T-helper 1 cell treated with Interleukin-12 subunit alpha and Interleukin-12 subunit beta and Interleukin-4 antibody, amounts not matched to agents 30 ng/mL and 1 ng/mL, for 36 hours (primary cell): ENCODE results near the gene LUC7L. TPM values are rescaled to one million over a fixed set of nuclear protein-coding genes. Genes with fewer than 3 reads are reported as not detected.
"Not testable (repeated sequence)": the region's sequence is repeated elsewhere in the genome, so short reads cannot be mapped to it uniquely, and the experiment has no call there.

Experiments used
- intact Hi-C: fragments of 100-400 bp; cut with micrococcal nuclease; formaldehyde crosslinking; loops from one replicate; pipeline ENCODE4 v1.15.1; 2024
- total RNA-seq: library from RNA; stranded (reverse); gene quantifications from 2 replicates; pipeline ENCODE4 v1.2.3, GENCODE V29; 2022

The LUC7L gene
- 61.5 and 69.6 TPM in 2 replicates for total RNA-seq

- intact Hi-C loops: loop anchor here (1.0 kb wide), 3 partner anchors 124 to 176 kb away; partner anchors contain the start of genes MRPL28, POLR3K and SNRNP25
These were observed at the start of gene LUC7L for GRCh38 chr16:228852-229730. TSS of gene LUC7L (minus strand) at chr16:229449. CDS start at chr16:229339, 110 bp downstream.

- intact Hi-C loops: loop anchor here (2.0 kb wide), 2 partner anchors 44 to 74 kb away; partner anchors contain the start of genes AXIN1 and FAM234A
These were observed 49.7 kb upstream of the LUC7L start for GRCh38 chr16:278863-279366.

- intact Hi-C loops: loop anchor here (1.0 kb wide), 1 partner anchor 10 kb away; no protein-coding TSS in a partner anchor
These were observed 47.3 kb upstream of the LUC7L start for GRCh38 chr16:276426-277077.

GRCh38 chr16:275786-276232, 46.6 kb upstream of the LUC7L start, which contains the start of gene RGS11:
TSS of gene RGS11 (minus strand) at chr16:275944. CDS start at chr16:275911, 33 bp downstream.
- intact Hi-C loops: loop anchor here (1.0 kb wide), 1 partner anchor 10 kb away; no protein-coding TSS in a partner anchor

- intact Hi-C loops: no loop called here
These were observed 45.9 kb upstream of the LUC7L start for GRCh38 chr16:275041-275641.

- intact Hi-C loops: no loop called here
These were observed 44.5 kb upstream of the LUC7L start for GRCh38 chr16:273547-274421.

GRCh38 chr16:272633-273546, 43.6 kb upstream of the LUC7L start:
- intact Hi-C loops: no loop called here

GRCh38 chr16:270381-271255, 41.4 kb upstream of the LUC7L start:
- intact Hi-C loops: no loop called here

GRCh38 chr16:269061-269796, 40.0 kb upstream of the LUC7L start:
- intact Hi-C loops: no loop called here

- intact Hi-C loops: no loop called here
These were observed 39.1 kb upstream of the LUC7L start for GRCh38 chr16:268141-269053.

- intact Hi-C loops: not testable (repeated sequence)
These were observed 38.3 kb upstream of the LUC7L start for GRCh38 chr16:267562-267961.

GRCh38 chr16:266258-267164, 37.3 kb upstream of the LUC7L start:
- intact Hi-C loops: no loop called here

- intact Hi-C loops: no loop called here
These were observed 36.5 kb upstream of the LUC7L start for GRCh38 chr16:265711-266110.

GRCh38 chr16:265002-265529, 35.8 kb upstream of the LUC7L start:
- intact Hi-C loops: no loop called here

GRCh38 chr16:264440-264951, 35.2 kb upstream of the LUC7L start:
- intact Hi-C loops: no loop called here
